GM19240 (cell line): ENCODE data around the gene MTUS2.

Experiments
- DNase-seq: peaks from one replicate; pipeline ENCODE4 v3.0.0; 2011; ENCODE audit warnings: low spot score; ENCODE audit not compliant: insufficient read length

The MTUS2 gene

GRCh38 chr13:28859069-28859468 is 38.9 kb downstream of the MTUS2 start:
- DNase-seq, result no peak

DNA sequence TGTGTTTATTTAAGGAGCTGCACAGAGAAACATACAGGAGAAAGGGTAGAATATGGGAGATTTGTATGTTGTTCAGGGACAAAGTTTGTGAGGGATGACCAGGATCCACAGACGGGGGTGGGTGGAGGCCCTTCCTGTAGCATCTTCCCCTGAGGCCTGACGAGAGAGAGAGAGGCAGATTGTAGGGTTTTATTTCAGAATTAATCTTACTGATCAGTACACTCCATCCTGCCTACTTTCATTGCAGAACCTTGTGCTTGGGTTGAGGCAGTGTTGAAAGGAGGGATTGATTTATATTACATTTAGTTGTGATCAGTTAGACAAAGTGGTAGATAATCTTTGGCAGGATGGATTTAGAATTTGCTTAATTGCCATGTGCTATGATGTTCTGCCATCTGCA is 39.6 kb downstream of the MTUS2 start:
- DNase-seq, result no peak

DNA sequence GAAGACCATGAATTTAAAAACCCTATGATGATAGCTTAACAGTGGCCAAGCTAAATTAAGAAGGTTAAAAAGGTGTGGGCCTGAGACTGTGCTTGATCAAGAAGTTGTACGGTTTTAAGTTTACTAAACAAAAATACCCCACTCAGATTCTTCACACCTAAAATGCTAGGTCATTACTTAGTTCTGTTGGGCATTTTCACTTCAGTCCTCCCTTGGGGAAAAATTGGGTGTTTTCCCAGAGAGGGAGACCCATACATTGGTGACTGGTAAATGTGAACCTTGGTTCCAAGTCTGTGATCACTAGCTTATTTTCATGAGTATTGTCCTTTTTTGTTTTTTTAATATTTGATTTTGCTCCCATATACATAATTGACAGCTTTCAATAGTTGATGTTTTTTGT is 44.4 kb downstream of the MTUS2 start:
- no peak for DNase-seq

DNA sequence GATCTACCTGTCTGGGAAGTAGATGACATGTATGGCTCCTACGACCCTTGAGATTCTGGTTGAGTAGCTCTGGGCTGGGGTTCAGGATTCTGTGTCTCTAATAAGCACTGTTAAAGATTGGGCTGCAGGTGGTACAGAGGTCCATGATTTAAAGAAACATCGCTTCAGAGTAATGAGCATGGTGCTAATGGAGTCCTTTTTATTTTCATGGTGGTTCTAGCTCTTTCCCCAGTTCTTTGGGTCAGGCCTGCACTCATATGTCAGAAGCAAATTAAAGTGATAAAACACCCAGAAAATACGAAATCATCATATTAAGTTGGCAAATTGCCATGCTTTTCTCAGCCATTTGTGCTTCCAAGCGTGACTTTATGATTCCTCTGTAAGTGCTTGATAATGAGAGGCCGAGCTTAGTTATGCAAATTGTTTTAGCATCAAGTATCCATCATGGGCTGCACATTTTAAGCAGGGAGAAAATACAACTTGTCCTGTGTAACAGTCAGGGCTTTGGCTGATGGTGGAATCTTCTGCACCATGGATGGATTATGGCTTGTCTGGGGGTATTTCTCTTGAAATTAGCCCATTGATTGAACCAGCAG is 45.1 kb downstream of the MTUS2 start:
- no peak for DNase-seq

- no peak for DNase-seq
Measured at GRCh38 chr13:28865951-28866350, 45.8 kb downstream of the MTUS2 start.

- DNase-seq, result no peak
Measured at GRCh38 chr13:28866932-28867331, 46.8 kb downstream of the MTUS2 start.

DNA sequence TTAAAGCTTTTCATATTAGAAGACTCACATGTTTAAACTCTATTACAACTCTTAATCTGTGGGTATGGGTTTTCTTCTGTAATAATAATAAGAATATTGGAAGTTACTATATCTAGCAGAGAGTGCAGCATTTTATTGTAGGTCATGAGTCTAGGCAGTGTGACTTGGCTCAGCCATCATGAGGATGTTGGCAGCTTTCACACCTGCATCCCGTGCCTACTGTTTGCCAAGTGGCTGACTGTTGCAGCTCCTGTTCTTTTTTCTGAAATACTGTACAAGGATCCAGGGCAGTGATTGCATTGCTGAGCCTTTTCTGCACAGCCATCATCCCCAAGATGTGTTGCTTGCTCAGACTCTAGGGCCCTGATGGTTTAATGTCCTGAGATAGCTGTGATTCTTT is 47.4 kb downstream of the MTUS2 start:
- no peak for DNase-seq

DNA sequence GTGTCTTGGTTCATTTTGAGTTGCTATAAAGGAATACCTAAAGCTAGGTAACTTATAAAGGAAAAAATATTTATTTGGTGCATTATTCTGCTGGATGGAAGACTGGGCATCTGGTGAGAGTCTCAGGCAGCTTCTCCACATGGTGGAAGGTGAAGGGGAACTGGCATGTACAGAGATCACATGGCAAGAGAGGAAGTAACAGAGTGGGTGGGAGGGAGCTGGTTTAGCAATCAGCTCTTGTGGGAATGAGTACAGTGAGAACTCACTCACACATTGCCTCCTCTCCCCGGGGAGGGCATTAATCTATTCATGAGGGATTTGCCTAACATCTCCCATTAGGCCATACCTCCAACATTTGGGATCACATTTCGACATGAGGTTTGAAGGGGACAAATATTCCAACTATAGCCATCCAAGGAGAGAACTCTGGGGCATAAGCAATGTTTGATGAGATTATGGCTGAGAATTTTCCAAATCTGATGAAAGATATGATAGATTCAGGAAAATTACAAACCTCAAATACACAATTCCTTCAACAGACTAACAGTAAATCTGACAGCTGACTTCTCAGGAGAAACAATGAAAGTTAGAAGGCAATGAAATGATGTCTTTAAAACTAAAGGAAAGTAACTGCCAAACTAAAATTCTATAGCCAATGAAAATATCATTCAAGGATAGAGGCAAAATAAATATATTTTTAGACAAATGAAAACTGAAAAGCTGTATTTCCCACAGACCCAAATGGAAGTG is 52.5 kb downstream of the MTUS2 start:
- DNase-seq, result no peak

DNA sequence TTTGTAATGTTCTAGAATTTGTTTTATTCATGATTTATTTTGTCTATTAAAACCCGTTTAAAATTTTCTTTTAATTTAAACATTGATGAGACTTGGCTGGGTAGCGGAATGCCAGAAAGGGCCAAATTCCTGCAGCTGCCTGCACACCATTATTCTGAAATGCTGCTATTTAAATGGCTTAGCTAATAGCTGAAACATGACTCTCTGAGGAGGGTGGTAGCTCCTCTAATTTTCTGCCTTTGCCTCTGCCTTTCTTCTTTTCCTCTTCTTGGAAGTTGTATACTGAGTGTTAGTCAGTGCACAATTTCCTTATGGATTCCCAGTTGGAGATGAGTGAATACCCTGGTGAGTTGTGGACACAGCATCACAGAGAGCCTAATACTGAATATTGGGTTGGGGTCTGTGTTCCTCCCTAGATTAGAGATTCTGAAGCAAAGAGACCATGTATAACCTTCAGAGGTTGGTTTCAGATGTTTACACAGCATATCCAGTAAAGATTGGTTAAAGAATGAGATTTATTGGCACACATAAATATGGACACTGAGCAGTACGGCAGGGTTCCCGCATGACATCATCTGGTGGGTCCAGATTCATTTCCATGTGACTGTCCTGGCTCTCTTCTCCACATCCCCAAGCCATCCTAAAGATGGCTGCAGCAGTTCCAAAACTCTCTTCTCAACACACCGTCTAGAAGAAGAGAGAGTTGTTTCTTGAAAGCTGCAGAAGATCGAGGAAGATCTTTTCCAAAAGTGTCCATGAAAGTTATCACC is 55.9 kb downstream of the MTUS2 start:
- no peak for DNase-seq

GRCh38 chr13:28877408-28877807 is 57.3 kb downstream of the MTUS2 start:
- DNase-seq, result no peak

DNA sequence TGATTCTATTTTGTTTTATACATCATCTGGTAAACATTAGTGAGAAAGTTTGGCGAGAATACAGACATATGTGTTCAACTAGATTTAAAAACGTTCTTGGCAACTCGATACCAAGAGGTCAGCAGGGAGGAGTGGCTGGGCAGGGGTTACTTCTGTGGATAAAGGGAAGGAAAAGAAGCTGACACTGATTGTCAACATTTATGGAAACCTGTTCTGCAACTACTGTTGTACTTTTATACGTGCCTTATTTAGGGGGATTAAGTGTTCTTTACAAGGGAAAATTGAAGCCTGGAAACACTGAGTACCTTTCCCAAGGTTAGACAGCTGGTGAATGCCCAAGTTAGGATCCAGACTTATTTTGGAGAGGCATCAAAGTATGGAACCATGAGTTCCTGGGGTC is 65.0 kb downstream of the MTUS2 start:
- no peak for DNase-seq

- no peak for DNase-seq
Measured at GRCh38 chr13:28889086-28889732, 69.1 kb downstream of the MTUS2 start.

DNA sequence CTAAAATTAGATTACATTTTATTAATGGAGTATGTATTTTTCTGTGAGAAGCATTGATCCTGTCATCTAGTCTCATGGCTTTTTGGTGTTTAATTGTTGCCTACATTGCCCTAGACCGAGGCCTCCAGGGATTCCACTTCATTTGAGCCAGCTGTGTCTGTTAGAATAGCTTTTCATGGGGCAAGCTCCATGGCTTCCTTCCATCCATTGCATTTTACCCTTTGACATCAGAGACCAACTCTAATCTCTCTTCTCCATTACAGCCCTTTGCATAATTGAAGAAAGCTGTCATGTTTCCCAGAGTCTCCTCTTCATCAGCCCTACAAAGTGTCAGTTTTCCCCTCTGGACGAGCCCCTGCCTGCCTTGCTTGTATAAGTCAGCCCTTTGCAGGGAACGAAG is 70.6 kb downstream of the MTUS2 start:
- no peak for DNase-seq

DNA sequence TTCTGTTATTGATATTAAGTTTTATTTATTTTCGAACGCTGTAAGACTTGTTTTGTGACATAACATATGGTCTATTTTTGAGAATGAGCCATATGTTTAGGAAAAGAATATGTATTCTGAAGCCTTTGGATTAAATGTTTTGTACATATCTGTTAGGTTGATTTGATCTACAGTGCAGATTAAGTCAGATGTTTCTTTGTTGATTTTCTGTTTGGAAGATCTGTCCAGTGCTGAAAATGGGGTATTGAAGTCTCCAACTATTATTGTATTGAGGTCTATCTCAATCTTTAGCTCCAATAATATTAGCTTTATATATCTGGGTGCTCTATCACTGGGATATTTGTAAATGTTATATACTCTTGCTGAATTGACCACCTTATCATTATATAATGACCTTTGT is 97.9 kb downstream of the MTUS2 start:
- no peak for DNase-seq

DNA sequence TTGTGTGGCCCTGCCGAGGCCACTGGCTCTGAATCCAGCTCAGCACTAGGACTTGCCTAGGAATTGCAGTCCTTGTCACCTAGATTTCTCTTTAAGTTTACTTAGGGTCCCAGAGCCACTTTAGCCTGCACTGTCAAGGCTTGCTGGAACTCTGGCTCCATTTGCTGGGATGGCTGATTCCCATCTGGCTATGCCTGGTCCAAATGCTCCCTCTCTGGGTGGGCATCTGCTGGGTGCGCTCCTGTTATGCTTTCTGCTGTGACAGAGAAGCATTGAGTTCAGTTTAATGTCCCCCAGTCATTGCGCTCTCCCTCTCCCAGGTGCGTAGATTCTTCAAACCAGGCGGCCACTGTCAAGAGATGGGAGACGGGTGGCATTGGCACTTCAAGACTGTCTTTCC is 102.2 kb downstream of the MTUS2 start:
- no peak for DNase-seq

- no peak for DNase-seq
Measured at GRCh38 chr13:28935104-28935503, 115.0 kb downstream of the MTUS2 start.

DNA sequence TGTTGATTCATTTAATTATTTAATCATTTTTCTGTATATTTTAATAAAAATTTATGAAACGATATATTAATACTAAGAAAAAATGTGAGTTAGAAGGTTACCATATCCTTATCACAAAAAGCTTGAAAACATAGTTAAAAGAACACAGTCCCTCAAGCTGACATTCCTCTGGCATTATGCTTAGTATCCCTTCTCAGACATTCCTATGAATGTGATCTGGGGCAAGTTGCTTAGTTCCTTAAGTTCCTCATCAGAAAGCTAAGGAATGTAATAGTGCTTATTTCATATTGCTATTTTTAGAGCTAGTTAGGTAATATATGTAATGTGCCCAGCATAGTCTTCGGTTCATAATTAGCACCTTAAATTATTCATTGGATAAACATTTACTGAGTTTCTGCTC is 122.8 kb downstream of the MTUS2 start:
- DNase-seq, result no peak

DNA sequence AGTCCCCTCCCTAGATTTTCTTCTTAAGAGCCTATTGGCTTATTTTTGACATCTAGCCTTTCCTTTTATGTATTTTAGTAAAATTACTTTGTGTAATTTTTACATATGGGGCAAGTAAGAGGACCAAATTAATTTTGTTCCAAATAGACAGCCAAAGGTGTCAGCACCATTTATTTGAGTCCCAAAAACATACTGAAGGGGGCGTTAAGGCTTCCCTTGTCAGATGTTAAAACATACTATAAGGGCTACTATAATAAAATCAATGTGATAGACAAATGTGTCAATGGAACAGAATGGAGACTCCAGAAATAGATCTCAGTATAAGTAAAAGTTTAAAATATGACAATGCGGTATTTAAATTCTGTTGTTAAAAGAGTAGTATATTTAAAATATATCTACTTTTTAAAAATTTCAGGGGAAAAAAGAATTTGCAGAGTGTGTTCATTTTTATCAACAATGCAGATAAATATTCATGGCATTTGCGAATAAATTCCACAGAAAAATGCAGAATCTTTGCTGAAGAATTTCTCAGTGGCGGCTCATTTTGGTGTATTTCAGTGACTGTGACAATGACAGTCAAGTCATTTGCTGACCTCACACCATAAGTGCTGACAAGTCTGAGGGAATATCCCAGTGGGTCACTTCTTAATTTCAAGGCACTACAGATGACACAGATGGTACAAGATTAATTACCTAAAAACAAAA is 133.7 kb downstream of the MTUS2 start:
- DNase-seq, result no peak

DNA sequence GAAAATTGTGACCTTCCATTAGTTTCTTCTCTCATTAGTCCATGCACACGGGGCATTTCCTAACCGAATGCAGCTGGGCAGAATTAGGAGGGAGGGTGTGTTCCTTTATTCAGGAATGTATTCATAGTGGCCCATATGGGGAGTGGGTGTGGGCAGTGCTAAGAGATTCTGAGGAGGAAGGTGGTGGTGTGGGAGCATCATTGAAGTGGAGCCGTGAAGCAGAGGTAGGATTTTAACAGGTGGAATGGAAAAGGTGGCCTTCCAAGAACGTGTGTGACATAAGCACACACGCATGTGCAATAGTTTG is 134.2 kb downstream of the MTUS2 start:
- DNase-seq, result no peak

GRCh38 chr13:28954810-28955209 is 134.7 kb downstream of the MTUS2 start:
- DNase-seq, result no peak

DNA sequence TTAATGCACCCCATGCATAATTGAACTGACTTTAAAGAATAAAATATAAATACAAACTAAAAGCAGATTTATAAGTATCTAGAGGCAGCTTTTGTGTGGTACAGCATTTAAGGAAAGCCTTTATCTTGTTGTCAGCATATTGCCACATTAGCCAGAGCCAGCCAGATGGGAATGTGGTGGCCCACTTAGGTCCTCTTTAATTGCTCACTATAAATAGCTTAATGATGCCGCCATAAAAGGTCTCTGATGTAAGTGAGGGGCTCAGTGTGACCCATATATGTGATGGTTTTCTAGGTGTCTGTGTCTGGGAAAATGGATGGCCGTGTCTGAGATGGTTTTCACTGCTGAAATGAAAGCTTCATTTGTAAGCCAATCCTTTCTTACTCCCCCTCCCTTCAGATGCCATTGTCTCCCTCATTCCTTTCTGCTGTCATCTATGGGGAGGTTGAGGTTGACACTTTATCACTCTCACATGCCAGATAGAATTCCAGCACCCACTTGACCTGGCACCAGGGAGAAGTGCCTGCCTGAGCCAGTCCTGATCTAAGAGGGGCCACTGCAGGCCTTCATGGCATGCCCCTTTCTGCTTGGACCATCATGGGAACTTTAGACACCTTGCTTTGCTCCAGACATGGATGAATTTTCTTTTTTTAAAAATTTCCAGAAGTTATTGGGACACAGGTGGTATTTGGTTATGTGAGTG is 135.3 kb downstream of the MTUS2 start:
- DNase-seq, result no peak
